Measurements from ENCODE around the gene GRHL3. TPM values are rescaled to one million over a fixed set of nuclear protein-coding genes. Genes with fewer than 3 reads are reported as not detected.

Gene GRHL3
- polyA plus RNA-seq, 1 donor = 0.54 TPM

DNA sequence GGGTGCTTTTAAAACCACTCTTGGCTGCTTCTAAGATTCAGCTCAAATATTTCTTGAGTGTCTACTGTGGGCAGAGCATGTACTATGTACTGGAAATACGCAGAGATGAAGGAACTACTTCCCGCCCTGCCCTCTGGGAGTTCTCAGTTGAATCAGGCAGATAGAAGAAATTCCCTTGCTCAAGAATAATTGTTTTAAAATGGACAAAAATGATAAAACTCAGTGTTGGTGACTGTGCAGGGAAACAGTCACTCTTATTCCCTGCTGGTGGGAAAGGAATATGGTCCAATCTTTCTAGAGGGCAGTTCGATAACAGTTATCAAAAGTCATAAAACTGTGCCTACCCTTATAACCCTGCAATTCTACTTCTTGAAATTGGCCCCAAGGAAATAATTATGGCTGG is 16.9 kb upstream of the GRHL3 start:
- H3K27ac ChIP-seq (ENCODE audit: low read length) = no peak overlapping the region
- no peaks in the 10 kb centered on the region for H3K9me3 ChIP-seq (ENCODE audit: control insufficient read depth, low read depth, low read length)
- H3K27me3 ChIP-seq (ENCODE audit: control insufficient read depth, insufficient read depth, low read length) = peaks cover 5% of the 10 kb centered on the region
- WGBS (ENCODE audit: insufficient coverage, low lambda C conversion rate) = no CpG with 5 or more reads among the region's 3 CpGs
- DNase-seq = no peak
- H3K4me3 ChIP-seq (ENCODE audit: low read length) = no peak overlapping the region
- no peaks in the 10 kb centered on the region for H3K36me3 ChIP-seq (ENCODE audit: control insufficient read depth, insufficient read depth, low read length)
- no peaks in the 10 kb centered on the region for H3K4me1 ChIP-seq (ENCODE audit: control insufficient read depth, insufficient read depth, low read length)

DNA sequence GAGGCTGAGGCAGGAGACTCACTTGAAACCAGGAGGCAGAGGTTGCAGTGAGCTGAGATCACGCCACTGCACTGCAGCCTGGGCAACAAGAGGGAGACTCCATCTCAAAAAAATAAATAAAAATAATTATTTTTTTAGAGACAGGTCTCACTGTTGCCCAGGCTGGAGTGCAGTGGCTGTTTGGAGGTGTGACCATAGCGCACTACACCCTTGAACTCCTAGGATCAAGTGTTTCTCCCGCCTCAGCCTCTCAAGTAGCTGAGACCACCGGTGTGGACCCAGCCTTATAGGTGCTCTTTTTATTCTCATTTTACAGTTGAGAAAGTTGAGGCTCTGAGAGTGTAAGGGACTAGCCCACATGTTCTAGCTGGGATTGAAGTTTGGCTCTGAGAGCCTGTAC is 15.6 kb upstream of the GRHL3 start:
- Histone ChIP-seq H3K36me3 (ENCODE audit: control insufficient read depth, insufficient read depth, low read length) (no peaks in the 10 kb centered on the region), H3K4me1 (ENCODE audit: control insufficient read depth, insufficient read depth, low read length) (no peaks in the 10 kb centered on the region), H3K27me3 (ENCODE audit: control insufficient read depth, insufficient read depth, low read length) (peaks cover 5% of the 10 kb centered on the region), H3K27ac (ENCODE audit: low read length) (no peak overlapping the region), H3K4me3 (ENCODE audit: low read length) (no peak overlapping the region), H3K9me3 (ENCODE audit: control insufficient read depth, low read depth, low read length) (no peaks in the 10 kb centered on the region)
- no CpG with 5 or more reads among the region's 4 CpGs for WGBS (ENCODE audit: insufficient coverage, low lambda C conversion rate)
- no peak for DNase-seq

DNA sequence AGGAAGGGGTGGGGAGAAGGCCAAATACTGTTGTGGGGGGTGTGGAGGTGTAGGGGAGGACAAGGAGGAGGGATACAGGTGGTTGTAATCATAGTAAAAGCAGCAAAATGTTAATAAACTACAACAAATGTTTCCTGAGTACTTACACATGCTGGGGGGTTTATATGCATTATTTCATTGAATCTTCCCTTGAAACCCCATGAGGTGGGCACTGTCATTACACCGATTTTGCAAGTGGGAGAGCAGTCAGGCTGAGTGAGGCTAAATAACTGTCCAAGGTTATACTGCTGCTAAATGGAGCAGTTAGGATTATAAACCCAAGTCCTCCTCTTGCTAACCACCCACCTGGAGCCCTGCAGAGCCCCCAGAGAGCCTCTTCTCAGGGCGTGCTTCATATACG is 14.4 kb upstream of the GRHL3 start:
- Histone ChIP-seq H3K4me3 (ENCODE audit: low read length) (no peak overlapping the region), H3K27ac (ENCODE audit: low read length) (no peak overlapping the region), H3K9me3 (ENCODE audit: control insufficient read depth, low read depth, low read length) (no peaks in the 10 kb centered on the region), H3K27me3 (ENCODE audit: control insufficient read depth, insufficient read depth, low read length) (peaks cover 5% of the 10 kb centered on the region), H3K36me3 (ENCODE audit: control insufficient read depth, insufficient read depth, low read length) (no peaks in the 10 kb centered on the region), H3K4me1 (ENCODE audit: control insufficient read depth, insufficient read depth, low read length) (no peaks in the 10 kb centered on the region)
- WGBS (ENCODE audit: insufficient coverage, low lambda C conversion rate) = 100% methylated on average over 1 of the region's 3 CpGs
- no peak for DNase-seq

DNA sequence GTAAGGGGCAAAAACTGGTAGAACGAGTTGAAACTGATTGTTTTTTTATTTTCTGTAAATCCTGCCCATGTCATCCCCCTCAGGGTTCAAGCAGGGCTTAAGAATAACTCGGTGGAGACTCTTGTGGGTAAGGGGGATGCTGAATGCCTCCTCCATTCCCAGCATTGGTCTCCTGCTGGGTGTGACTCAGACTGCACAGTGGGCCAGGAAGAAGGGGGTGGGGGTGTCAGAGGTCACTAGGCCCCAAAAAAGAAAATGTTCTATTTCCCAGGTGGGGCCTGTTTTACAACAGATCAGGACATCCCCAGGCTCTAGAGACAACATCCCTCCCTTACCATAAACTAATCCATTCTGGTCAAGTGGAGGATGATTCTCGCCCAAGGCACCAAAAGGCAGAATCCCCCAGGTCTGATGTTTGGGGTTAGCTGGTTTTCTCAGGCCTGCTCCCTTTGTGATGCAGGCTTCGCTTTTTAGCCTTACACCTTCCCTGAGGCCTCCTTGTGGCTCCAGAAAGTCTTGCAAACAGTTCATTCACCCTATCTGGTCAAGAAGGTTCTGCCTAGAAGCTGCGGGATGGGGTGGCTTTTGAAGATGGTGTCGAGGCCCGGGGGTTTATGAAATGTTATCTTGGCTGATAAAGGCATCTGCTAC is 10.7 kb upstream of the GRHL3 start:
- Histone ChIP-seq H3K9me3 (ENCODE audit: control insufficient read depth, low read depth, low read length) (no peaks in the 10 kb centered on the region), H3K4me3 (ENCODE audit: low read length) (no peak overlapping the region), H3K27me3 (ENCODE audit: control insufficient read depth, insufficient read depth, low read length) (no peaks in the 10 kb centered on the region), H3K27ac (ENCODE audit: low read length) (no peak overlapping the region), H3K4me1 (ENCODE audit: control insufficient read depth, insufficient read depth, low read length) (no peaks in the 10 kb centered on the region), H3K36me3 (ENCODE audit: control insufficient read depth, insufficient read depth, low read length) (no peaks in the 10 kb centered on the region)
- no CpG with 5 or more reads among the region's 7 CpGs for WGBS (ENCODE audit: insufficient coverage, low lambda C conversion rate)
- DNase-seq = no peak

DNA sequence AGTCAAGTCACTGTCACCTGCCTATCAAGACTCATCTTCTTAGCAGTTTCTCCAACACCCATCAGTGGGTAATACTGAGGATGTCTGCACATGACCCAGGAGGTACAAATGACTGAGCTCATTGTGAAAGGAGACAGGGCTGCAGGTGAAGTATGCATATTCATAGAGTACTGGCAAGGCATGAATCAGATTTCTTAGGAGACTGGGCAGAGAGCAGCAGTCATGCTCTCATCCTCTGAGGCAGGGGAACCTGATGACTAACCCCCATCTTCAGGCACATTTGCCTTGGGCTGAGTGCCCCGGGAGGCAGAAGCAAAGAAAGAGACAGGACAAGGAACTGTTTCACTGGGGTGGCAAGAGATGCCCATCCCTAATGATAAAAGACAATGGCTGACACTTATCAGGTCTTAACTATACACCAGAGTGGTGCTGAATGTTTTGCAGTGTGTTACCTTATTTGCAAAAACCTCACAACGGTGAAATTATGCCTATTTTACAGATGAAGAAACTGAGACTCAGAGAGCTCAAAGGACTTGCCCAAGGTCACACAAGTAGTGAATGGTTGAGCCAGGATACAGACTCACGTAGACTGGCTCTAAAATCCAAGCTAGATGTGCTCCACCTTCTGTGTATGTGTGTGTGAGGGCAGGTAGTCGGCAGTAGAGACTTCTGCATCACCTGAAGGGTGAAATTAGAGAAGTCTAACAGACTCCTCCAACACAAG is 9.2 kb upstream of the GRHL3 start:
- no peaks in the 10 kb centered on the region for H3K36me3 ChIP-seq (ENCODE audit: control insufficient read depth, insufficient read depth, low read length)
- no CpG with 5 or more reads among the region's 4 CpGs for WGBS (ENCODE audit: insufficient coverage, low lambda C conversion rate)
- no peaks in the 10 kb centered on the region for H3K4me1 ChIP-seq (ENCODE audit: control insufficient read depth, insufficient read depth, low read length)
- no peak overlapping the region for H3K4me3 ChIP-seq (ENCODE audit: low read length)
- H3K9me3 ChIP-seq (ENCODE audit: control insufficient read depth, low read depth, low read length) = no peaks in the 10 kb centered on the region
- H3K27ac ChIP-seq (ENCODE audit: low read length) = no peak overlapping the region
- no peaks in the 10 kb centered on the region for H3K27me3 ChIP-seq (ENCODE audit: control insufficient read depth, insufficient read depth, low read length)
- no peak for DNase-seq

DNA sequence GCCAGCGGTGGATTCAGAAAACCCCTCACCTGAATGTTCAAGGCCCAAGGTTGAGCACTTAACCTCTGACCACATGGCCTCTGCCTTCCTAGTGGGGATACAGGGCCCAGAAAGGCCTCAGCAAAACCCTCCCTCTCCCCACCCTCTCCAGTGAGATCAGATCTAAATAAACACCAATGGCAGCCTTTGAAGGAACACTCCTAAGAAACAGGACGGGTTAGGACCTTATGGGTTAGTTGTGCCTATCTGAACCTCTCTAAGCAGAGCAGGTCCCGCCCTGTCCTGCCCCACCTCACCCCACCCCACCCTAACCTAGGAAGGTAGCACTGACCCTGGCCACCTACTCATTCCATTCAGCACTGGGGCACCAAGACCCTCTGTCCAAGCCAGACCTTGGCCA is 7.9 kb upstream of the GRHL3 start:
- H3K4me1 ChIP-seq (ENCODE audit: control insufficient read depth, insufficient read depth, low read length) = no peaks in the 10 kb centered on the region
- no peak overlapping the region for H3K27ac ChIP-seq (ENCODE audit: low read length)
- no peaks in the 10 kb centered on the region for H3K9me3 ChIP-seq (ENCODE audit: control insufficient read depth, low read depth, low read length)
- H3K36me3 ChIP-seq (ENCODE audit: control insufficient read depth, insufficient read depth, low read length) = no peaks in the 10 kb centered on the region
- no peaks in the 10 kb centered on the region for H3K27me3 ChIP-seq (ENCODE audit: control insufficient read depth, insufficient read depth, low read length)
- H3K4me3 ChIP-seq (ENCODE audit: low read length) = no peak overlapping the region
- DNase-seq = no peak
- WGBS (ENCODE audit: insufficient coverage, low lambda C conversion rate) = no CpG with 5 or more reads among the region's 3 CpGs

DNA sequence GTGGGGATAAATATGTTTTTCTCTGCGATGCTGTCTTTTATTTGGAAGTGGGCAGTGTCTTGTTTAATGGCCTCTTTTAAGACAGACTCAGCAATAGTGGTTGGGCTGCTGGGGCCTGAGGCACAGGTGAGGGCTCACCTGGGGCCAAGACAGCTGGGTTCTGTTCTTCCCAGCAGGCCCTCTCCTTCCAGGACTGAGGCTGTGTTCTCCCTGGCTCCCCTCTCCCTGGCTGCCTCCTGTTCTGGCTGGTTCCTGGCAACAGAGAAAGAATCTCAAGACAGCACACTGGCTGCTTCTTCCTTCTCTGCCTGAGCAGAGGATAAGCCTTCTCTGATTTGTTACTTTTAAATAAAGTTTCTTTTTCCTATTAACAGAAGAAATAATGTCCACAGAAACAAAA is 7.4 kb upstream of the GRHL3 start:
- no peak for DNase-seq
- no CpG with 5 or more reads among the region's 1 CpG for WGBS (ENCODE audit: insufficient coverage, low lambda C conversion rate)
- no peaks in the 10 kb centered on the region for H3K27me3 ChIP-seq (ENCODE audit: control insufficient read depth, insufficient read depth, low read length)
- no peaks in the 10 kb centered on the region for H3K9me3 ChIP-seq (ENCODE audit: control insufficient read depth, low read depth, low read length)
- H3K4me3 ChIP-seq (ENCODE audit: low read length) = no peak overlapping the region
- H3K27ac ChIP-seq (ENCODE audit: low read length) = no peak overlapping the region
- H3K36me3 ChIP-seq (ENCODE audit: control insufficient read depth, insufficient read depth, low read length) = no peaks in the 10 kb centered on the region
- H3K4me1 ChIP-seq (ENCODE audit: control insufficient read depth, insufficient read depth, low read length) = no peaks in the 10 kb centered on the region

DNA sequence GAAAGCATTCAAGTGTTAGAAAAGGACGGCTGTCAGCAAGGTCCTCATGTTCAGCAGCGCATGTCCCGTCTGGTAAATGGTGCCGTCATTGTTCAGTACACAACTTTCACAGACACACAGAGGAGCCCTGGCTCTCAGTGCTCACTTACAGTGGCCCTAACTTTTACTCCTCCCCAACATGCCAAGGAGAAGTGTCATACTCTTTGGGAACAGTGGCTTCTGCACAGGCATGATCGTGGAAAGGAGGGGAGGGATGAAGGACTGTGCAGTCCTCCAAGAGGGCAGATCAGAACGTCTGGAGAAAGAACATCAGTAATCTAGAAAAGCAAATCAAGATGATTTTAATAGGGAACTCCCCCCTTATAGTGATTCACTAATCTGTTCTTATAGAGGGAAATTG is 3.8 kb upstream of the GRHL3 start:
- no peaks in the 10 kb centered on the region for H3K36me3 ChIP-seq (ENCODE audit: control insufficient read depth, insufficient read depth, low read length)

DNA sequence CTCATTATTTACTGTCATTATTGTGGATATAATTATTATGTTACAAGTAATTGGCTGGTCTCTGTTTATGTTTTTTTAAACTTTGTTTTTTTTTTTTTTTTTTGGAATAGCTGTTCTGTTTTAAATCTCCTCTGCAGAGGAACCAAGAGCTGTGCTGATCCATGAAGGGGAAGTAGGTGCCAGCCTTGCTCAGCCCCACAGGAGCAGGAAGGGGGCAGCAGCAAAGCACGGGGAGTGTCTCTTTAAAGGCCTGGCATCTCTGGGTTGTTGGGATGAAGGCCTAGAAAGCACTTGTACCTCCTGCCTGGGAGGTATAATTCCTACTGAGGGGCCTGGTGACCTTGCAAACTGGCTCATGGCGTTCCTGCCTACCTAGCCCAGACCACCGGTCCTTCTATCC is 2.5 kb upstream of the GRHL3 start:
- Histone ChIP-seq H3K27ac (ENCODE audit: low read length) (no peak overlapping the region), H3K27me3 (ENCODE audit: control insufficient read depth, insufficient read depth, low read length) (peaks cover 14% of the 10 kb centered on the region), H3K36me3 (ENCODE audit: control insufficient read depth, insufficient read depth, low read length) (no peaks in the 10 kb centered on the region), H3K9me3 (ENCODE audit: control insufficient read depth, low read depth, low read length) (no peaks in the 10 kb centered on the region), H3K4me1 (ENCODE audit: control insufficient read depth, insufficient read depth, low read length) (peaks cover 12% of the 10 kb centered on the region), H3K4me3 (ENCODE audit: low read length) (no peak overlapping the region)
- DNase-seq = no peak
- no CpG with 5 or more reads among the region's 3 CpGs for WGBS (ENCODE audit: insufficient coverage, low lambda C conversion rate)

More for the DNA sequence above, 3.8 kb upstream of the GRHL3 start:
- WGBS (ENCODE audit: insufficient coverage, low lambda C conversion rate) = no CpG with 5 or more reads among the region's 6 CpGs
- Histone ChIP-seq H3K9me3 (ENCODE audit: control insufficient read depth, low read depth, low read length) (no peaks in the 10 kb centered on the region), H3K27me3 (ENCODE audit: control insufficient read depth, insufficient read depth, low read length) (peaks cover 8% of the 10 kb centered on the region), H3K4me3 (ENCODE audit: low read length) (no peak overlapping the region), H3K27ac (ENCODE audit: low read length) (no peak overlapping the region), H3K4me1 (ENCODE audit: control insufficient read depth, insufficient read depth, low read length) (peaks cover 5% of the 10 kb centered on the region)
- no peak for DNase-seq

DNA sequence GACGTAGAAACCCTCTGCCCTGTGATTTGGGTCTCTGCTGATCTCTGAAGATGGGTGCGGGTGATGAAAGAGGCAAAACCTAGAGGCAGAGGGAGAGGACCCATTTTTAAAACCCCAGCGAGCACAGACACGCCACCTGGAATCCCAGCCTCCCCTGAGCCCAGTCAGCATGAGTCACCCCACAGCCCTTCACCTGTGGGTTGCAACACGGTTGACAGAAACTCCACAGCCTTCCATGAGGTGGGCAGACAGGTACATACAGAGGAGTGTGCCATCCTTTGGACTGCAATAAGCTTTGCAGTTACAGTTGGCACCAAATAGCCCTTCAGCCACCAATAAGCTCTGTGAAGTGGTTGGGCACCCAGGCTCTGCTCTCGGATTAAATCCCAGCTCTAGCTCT is 2.1 kb upstream of the GRHL3 start:
- peaks cover 12% of the 10 kb centered on the region for H3K4me1 ChIP-seq (ENCODE audit: control insufficient read depth, insufficient read depth, low read length)
- H3K36me3 ChIP-seq (ENCODE audit: control insufficient read depth, insufficient read depth, low read length) = no peaks in the 10 kb centered on the region
- no CpG with 5 or more reads among the region's 6 CpGs for WGBS (ENCODE audit: insufficient coverage, low lambda C conversion rate)
- no peak overlapping the region for H3K4me3 ChIP-seq (ENCODE audit: low read length)
- no peak for DNase-seq
- H3K9me3 ChIP-seq (ENCODE audit: control insufficient read depth, low read depth, low read length) = no peaks in the 10 kb centered on the region
- H3K27ac ChIP-seq (ENCODE audit: low read length) = no peak overlapping the region
- peaks cover 16% of the 10 kb centered on the region for H3K27me3 ChIP-seq (ENCODE audit: control insufficient read depth, insufficient read depth, low read length)
